Endothelial cell (in vitro differentiated cells): Measurements from ENCODE around the gene SPRING1. TPM values are rescaled to one million over a fixed set of nuclear protein-coding genes. Genes with fewer than 3 reads are reported as not detected.

Source experiments
- DNase-seq: peaks from one replicate; pipeline ENCODE4 v3.0.0; 2021; ENCODE audit warnings: low spot score
- H3K27ac Mint-ChIP-seq: one replicate; pipeline ENCODE4 v1.8.0; 2021; ENCODE audit warnings: mixed read lengths, inconsistent platforms; ENCODE audit not compliant: unreplicated experiment
- H3K27me3 Mint-ChIP-seq: one replicate; pipeline ENCODE4 v1.8.0; 2021; ENCODE audit warnings: mild to moderate bottlenecking, moderate library complexity, mixed read lengths, inconsistent platforms; ENCODE audit not compliant: unreplicated experiment
- H3K36me3 Mint-ChIP-seq: one replicate; pipeline ENCODE4 v1.8.0; 2021; ENCODE audit warnings: mild to moderate bottlenecking, low read depth, mixed read lengths, inconsistent platforms; ENCODE audit not compliant: unreplicated experiment
- H3K4me1 Mint-ChIP-seq: one replicate; pipeline ENCODE4 v1.8.0; 2021; ENCODE audit warnings: mild to moderate bottlenecking, mixed read lengths, inconsistent platforms; ENCODE audit not compliant: unreplicated experiment
- H3K4me3 Mint-ChIP-seq: one replicate; pipeline ENCODE4 v1.8.0; 2021; ENCODE audit warnings: mild to moderate bottlenecking, mixed read lengths, inconsistent platforms; ENCODE audit not compliant: unreplicated experiment
- H3K9me3 Mint-ChIP-seq: one replicate; pipeline ENCODE4 v1.8.0; 2021; ENCODE audit warnings: mixed read lengths, inconsistent platforms; ENCODE audit not compliant: unreplicated experiment
- total RNA-seq: library from RNA; stranded (reverse); fragmentation: NEBNext Ultra II Directional; extraction: Animal tissue kit (Norgen Biotek cat#: 25700); gene quantifications from one replicate; pipeline ENCODE4 v1.2.1, GENCODE V29; 2021; ENCODE audit not compliant: unreplicated experiment
- TF ChIP-seq, protein P1 (sequence below): fragments of 200-600 bp; sonication (generic); IDR thresholded peaks from one replicate; pipeline ENCODE4 v1.5.0; 2021; ENCODE audit warnings: antibody characterized with exemption; ENCODE audit not compliant: unreplicated experiment

Gene SPRING1
- total RNA-seq, 1 donor from 2014 or later, result 73.8 TPM

DNA sequence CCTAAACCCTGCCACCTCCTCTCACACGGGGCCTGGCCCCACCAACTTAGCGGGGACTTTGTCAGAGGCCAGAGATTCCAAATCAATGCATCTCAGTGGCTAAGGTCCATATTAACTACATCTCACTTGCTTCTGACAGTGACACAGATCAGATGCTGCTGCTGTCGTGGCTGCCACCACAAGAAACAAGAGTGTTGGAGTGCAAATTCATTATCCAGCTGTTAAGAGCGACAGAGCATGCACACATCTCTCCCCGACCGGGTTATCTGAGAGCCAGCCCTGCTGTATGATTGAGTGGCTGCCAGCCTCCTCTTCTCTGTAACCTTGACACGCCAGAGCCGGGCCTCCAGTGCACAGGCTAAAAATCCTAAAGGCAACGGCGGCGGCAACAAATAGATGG is 40.2 kb downstream of the SPRING1 start:
- Mint-ChIP-seq H3K9me3 (no peaks in the 10 kb centered on the region), H3K27me3 (peaks cover 1% of the 10 kb centered on the region), H3K36me3 (no peaks in the 10 kb centered on the region), H3K4me1 (peaks cover 8% of the 10 kb centered on the region), H3K27ac (no peak overlapping the region), H3K4me3 (no peak overlapping the region)
- no peak for DNase-seq
- TF ChIP-seq, protein P1, sequence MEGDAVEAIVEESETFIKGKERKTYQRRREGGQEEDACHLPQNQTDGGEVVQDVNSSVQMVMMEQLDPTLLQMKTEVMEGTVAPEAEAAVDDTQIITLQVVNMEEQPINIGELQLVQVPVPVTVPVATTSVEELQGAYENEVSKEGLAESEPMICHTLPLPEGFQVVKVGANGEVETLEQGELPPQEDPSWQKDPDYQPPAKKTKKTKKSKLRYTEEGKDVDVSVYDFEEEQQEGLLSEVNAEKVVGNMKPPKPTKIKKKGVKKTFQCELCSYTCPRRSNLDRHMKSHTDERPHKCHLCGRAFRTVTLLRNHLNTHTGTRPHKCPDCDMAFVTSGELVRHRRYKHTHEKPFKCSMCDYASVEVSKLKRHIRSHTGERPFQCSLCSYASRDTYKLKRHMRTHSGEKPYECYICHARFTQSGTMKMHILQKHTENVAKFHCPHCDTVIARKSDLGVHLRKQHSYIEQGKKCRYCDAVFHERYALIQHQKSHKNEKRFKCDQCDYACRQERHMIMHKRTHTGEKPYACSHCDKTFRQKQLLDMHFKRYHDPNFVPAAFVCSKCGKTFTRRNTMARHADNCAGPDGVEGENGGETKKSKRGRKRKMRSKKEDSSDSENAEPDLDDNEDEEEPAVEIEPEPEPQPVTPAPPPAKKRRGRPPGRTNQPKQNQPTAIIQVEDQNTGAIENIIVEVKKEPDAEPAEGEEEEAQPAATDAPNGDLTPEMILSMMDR, result no peak

DNA sequence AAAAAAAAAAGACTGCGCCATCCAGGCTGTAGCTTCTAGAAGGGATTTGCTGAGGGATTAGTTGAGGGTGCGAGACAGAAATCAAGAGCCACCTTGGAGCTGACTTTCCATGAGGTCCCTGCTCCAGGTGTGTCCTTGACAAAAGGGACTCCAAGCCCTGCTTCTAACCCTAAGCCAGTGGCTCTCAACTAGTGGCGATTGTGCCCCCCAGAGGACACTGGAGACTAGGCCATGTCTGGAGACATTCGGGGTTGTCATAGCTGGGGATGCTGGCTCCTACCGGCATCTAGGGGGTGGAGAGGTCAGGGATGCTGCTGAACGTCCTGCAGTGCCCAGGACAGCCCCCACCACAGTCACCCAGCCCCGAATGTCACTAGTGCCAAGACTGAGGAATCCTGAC is 40.6 kb downstream of the SPRING1 start:
- Mint-ChIP-seq H3K9me3 (no peaks in the 10 kb centered on the region), H3K27me3 (peaks cover 3% of the 10 kb centered on the region), H3K4me3 (no peak overlapping the region), H3K4me1 (peaks cover 8% of the 10 kb centered on the region), H3K27ac (no peak overlapping the region), H3K36me3 (no peaks in the 10 kb centered on the region)
- DNase-seq, result peak; percentile 49
- TF ChIP-seq, protein P1, result no peak

DNA sequence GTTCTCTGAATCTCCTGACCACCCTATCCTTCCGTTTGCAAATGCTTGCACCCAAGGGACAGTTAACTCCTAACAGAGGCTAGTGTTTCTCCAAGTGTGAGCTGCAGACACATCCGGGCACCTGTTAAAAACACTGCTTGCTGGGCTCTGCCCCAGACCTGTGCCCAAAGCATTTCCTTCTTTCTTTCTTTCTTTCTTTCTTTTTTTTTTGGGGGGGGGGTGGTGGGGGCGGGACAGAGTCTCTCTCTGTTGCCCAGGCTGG is 42.5 kb downstream of the SPRING1 start:
- Mint-ChIP-seq H3K4me3 (no peak overlapping the region), H3K4me1 (peaks cover 8% of the 10 kb centered on the region), H3K27me3 (peaks cover 3% of the 10 kb centered on the region), H3K27ac (no peak overlapping the region), H3K9me3 (no peaks in the 10 kb centered on the region), H3K36me3 (no peaks in the 10 kb centered on the region)
- DNase-seq, result no peak
- TF ChIP-seq, protein P1, result no peak

DNA sequence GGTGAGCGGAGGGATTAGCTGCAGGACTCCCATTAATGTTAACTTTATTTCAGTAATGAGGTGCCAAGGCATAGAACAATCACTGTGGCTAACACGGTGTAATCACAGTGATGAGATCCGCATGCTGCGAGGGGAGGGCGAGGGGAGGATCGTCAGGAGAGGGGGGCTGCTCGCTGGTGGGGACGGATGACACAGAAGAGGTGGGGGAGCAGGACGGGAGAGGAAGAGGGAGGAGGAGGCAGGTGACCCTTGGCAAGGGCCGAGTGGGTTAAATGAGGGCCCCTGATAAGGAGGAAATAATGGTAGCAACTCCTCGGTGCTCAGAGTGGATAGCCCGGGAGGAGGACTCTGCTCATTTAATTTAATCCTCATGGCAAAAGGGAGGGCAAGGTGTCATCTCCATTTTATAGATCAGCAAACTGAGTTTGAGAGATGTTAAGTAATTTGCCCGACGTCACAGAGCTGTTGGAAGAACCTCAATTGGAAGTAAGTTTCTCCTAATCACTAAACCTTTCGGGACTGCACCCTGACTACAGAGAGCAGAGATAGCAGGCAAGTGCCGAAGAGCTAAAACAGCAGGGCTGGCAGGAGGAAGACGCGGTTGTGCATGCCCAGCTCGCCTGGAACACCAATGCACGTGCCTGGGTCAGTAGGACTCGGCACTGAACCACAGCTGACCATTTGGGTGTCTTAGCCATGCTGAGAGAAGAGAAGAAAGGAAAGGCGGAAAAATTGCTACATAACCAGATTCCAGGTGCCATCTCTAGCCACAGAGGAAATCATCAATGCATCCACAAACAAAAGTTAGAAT is 43.0 kb downstream of the SPRING1 start:
- no peak overlapping the region for H3K4me3 Mint-ChIP-seq
- H3K36me3 Mint-ChIP-seq, result no peaks in the 10 kb centered on the region
- H3K9me3 Mint-ChIP-seq, result no peaks in the 10 kb centered on the region
- no peak overlapping the region for H3K27ac Mint-ChIP-seq
- H3K4me1 Mint-ChIP-seq, result peaks cover 8% of the 10 kb centered on the region
- DNase-seq, result no peak
- H3K27me3 Mint-ChIP-seq, result peaks cover 3% of the 10 kb centered on the region
- TF ChIP-seq, protein P1, result no peak

DNA sequence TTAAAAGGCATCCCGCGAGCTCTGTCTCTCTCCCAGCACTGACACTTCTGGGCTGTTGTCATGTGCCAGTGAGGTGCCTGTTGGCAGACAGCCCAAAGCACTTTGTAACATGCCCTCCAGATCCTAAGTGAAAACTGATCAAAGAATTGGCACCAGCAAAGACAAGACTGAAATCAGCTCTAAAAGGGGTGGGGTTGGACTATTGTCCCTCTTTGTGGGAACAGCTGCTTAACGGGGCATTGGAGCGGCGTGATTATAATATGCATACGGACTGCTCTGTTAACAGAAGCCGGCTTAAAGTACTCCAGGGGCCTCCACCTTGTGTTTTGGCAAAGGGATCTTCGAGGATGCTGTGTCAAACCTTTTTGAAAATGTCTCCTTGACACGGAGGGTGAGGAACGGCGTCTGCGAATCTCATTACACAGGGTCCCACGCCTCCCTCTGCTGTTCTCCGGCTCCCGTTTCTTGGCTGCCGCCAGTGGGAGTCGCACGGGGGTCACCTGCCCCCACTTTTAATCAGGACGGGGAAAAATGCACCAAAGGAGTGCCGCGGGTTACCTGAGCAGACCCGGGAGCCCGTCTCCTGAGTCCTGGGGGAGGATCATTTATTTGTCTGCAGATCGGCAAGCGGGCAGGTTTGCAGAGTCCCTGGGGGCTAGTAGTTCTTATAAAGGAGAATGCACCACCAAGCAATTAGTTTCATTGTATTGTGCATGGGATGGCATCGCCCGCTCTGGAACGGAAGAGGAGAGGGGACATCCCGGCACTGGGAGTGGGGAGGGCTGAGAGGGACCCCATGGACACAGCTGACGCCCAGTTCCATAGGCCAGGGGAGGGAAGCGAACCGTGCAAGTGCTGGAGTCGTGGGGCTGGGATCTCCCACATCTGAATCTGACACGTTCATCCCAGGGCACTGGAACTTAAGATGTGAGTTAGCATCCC is 44.3 kb downstream of the SPRING1 start:
- Mint-ChIP-seq H3K36me3 (no peaks in the 10 kb centered on the region), H3K27ac (no peak overlapping the region), H3K4me1 (peaks cover 8% of the 10 kb centered on the region), H3K9me3 (no peaks in the 10 kb centered on the region), H3K4me3 (no peak overlapping the region), H3K27me3 (peaks cover 1% of the 10 kb centered on the region)
- no peak for DNase-seq
- TF ChIP-seq, protein P1, result no peak
